Upper lobe of left lung (tissue), 6 donors: ENCODE results near the gene MCFD2. TPM values are rescaled to one million over a fixed set of nuclear protein-coding genes. Genes with fewer than 3 reads are reported as not detected.

Experiments
- ATAC-seq, 2 donors: fragments of 200-7000 bp; cut with Tn5 transposase; one replicate each; pipeline ENCODE4 v1.9.1; 2022; ENCODE audit warnings: mild to moderate bottlenecking in 2 of 2, moderate library complexity in 2 of 2; ENCODE audit not compliant: low FRiP score in 2 of 2
- DNase-seq, 2 donors: peaks; one replicate each; pipeline ENCODE4 v3.0.0-alpha.2; 2019 to 2020
- H3K27ac ChIP-seq, 4 donors: fragments of 200-600 bp; sonication (generic); one replicate each; pipeline ENCODE4 v1.5.1; 2016 to 2019
- H3K27me3 ChIP-seq, 4 donors: fragments of 200-600 bp; sonication (generic); one replicate each; pipeline ENCODE4 v1.5.1; 2017 to 2019
- H3K36me3 ChIP-seq, 4 donors: fragments of 200-600 bp; sonication (generic); one replicate each; pipeline ENCODE4 v1.5.1; 2016 to 2019
- H3K4me1 ChIP-seq, 4 donors: fragments of 200-600 bp; sonication (generic); one replicate each; pipeline ENCODE4 v1.5.1; 2018 to 2019
- H3K4me3 ChIP-seq, 4 donors: fragments of 200-600 bp; sonication (generic); one replicate each; pipeline ENCODE4 v1.5.1; 2017 to 2019; ENCODE audit warnings: mild to moderate bottlenecking in 2 of 4, moderate library complexity in 1 of 4
- H3K9me3 ChIP-seq, 4 donors: fragments of 200-600 bp; sonication (generic); one replicate each; pipeline ENCODE4 v1.5.1; 2018 to 2019
- EP300 ChIP-seq, 4 donors: sonication (generic); formaldehyde crosslinking; IDR thresholded peaks; one replicate each; pipeline ENCODE4 v1.5.1; 2017; ENCODE audit warnings: antibody characterized with exemption in 4 of 4, control low read depth in 2 of 4
- POLR2A ChIP-seq, 4 donors: fragments of 450-650 bp; IDR thresholded peaks; one replicate each; pipeline ENCODE4 v1.5.1; 2016 to 2017; ENCODE audit warnings: antibody characterized with exemption in 4 of 4, mild to moderate bottlenecking in 2 of 4
- POLR2AphosphoS5 ChIP-seq, 2 donors: sonication (generic); formaldehyde crosslinking; IDR thresholded peaks; one replicate each; pipeline ENCODE4 v1.5.1; 2017; ENCODE audit warnings: antibody characterized with exemption in 2 of 2
- WGBS, 2 donors: methylation state at CpG; one replicate each; pipeline ENCODE4 v1.1.5; 2017 to 2018; 5-methylcytosine and 5-hydroxymethylcytosine counted together
- total RNA-seq, 6 donors: library from RNA; depleted of rRNA in 4 of 6; stranded (reverse); fragments of >200 nt in 4 of 6; gene quantifications; one replicate each; pipeline versions ENCODE4 v1.1.0 to v1.2.1, GENCODE V29; 2016 to 2021
- TF ChIP-seq, protein P1 (sequence below), 6 experiments: fragments of 450-650 bp in 4 of 6; fragments of 200-600 bp in 2 of 6; sonication (generic) in 2 of 6; IDR thresholded peaks; one replicate each; pipeline ENCODE4 v1.5.1; 2016 to 2019; ENCODE audit warnings: antibody characterized with exemption in 6 of 6
- donor health status: DM: no; HTN: no; CAD: no; lungs with moderate emphysema.
- donor health status: DM: no; HTN: yes; CAD: no; lungs with severe emphysema.

Gene MCFD2
- total RNA-seq, result 100 to 1,000 TPM in 1 of 6 donors, 10 to 100 TPM in 5; 16.8 to 102 (median 77.5) TPM

DNA sequence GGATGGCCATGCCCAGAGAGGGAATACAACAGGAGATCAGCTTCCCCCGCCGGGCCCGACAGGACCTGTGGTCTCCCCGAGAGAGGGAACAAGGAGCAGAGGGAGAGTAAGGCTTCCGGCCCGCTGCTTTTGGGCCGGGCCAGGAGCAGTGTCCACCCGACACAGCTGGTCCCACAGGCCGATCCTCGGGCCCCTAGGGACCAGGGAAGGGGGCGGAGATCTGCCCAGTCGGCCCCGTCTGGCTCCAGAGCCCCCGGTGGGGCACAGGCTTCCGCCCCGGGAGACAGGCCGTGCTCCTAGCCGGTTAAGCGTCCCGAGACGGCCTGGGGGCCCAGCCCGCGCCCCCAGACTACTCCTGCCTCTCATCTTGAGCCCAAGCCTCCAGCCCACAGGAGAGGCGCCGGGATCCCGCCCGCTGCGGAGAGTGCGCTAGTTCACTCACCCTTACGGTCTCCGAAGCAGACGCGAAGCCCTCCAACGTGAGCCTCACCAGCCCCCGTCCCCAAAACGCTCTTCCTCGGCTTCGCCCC is at the start of gene MCFD2:
TSS of gene MCFD2 (minus strand) at position 526 of the 530 bp plus-strand sequence. CDS start 6,635 bp downstream, outside the sequence.
- ATAC-seq (peak; percentile 61 to 66), DNase-seq (peak in 1 of 2 donors; percentile 44)
- WGBS, 2 donors, result 1% methylated on average over 27 of the region's 38 CpGs; no CpG with 5 or more reads in 1 of the 2 donors
- H3K9me3 ChIP-seq, result no peaks in the 10 kb centered on the region
- H3K4me3 ChIP-seq, result peak within 1 kb of the TSS; percentile 91 to 98 (median 96)
- peaks cover 19 to 29% (median 23%) of the 10 kb centered on the region in 4 donors for H3K4me1 ChIP-seq
- no peaks in the 10 kb centered on the region for H3K27me3 ChIP-seq
- H3K36me3 ChIP-seq, result peaks cover 0 to 12% (median 3%) of the 10 kb centered on the region in 4 donors
- TF ChIP-seq POLR2A (IDR thresholded peaks at IDR 0.05) (no peak), EP300 (IDR thresholded peaks at IDR 0.05) (no peak), POLR2AphosphoS5 (IDR thresholded peaks at IDR 0.05) (no peak)
- TF ChIP-seq, protein P1, sequence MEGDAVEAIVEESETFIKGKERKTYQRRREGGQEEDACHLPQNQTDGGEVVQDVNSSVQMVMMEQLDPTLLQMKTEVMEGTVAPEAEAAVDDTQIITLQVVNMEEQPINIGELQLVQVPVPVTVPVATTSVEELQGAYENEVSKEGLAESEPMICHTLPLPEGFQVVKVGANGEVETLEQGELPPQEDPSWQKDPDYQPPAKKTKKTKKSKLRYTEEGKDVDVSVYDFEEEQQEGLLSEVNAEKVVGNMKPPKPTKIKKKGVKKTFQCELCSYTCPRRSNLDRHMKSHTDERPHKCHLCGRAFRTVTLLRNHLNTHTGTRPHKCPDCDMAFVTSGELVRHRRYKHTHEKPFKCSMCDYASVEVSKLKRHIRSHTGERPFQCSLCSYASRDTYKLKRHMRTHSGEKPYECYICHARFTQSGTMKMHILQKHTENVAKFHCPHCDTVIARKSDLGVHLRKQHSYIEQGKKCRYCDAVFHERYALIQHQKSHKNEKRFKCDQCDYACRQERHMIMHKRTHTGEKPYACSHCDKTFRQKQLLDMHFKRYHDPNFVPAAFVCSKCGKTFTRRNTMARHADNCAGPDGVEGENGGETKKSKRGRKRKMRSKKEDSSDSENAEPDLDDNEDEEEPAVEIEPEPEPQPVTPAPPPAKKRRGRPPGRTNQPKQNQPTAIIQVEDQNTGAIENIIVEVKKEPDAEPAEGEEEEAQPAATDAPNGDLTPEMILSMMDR (IDR thresholded peaks at IDR 0.05), result no peak
- H3K27ac ChIP-seq, result peak within 1 kb of the TSS; percentile 91 to 98 (median 96)

DNA sequence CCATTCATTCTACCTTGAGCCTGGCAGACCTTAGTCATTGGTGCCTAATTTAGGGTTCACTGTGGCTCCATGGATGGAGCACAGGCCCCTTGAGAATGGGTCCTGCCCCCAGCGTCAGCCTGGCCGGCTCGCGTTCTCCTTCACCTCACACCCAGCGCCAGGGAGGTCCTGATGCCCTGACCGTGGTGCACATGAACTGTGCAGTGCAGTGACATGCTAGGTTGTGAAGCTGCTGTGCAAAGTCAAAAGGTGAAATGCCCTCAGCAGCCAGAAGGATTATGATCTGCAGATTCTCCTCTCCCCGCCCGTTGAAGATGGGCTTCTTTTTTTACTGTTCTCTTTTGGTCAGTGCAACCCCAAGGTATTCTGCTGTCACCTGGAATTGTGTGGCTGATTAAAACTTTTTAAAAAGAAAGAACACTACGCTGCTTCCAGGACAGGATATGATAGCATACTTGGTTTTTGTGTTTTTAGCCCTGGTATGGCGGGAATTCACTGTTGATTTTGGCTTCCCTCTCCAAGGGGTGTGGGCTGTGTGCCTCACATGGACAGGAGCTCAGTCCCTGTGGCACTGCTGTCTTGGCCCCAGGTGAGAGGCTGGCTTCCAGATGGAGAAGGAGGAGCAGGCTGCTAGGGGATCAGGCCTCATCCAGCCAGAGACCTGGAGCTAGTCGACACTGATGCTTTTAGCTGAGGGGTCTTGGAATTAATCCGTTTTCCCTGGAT is 49.4 kb upstream of the MCFD2 start:
- no peak for ATAC-seq
- 71 to 88% methylated on average over 12 of the region's 12 CpGs for WGBS, 2 donors
- Histone ChIP-seq H3K27me3 (no peaks in the 10 kb centered on the region), H3K4me1 (peaks cover 28 to 49% (median 34%) of the 10 kb centered on the region in 4 donors), H3K4me3 (no peak overlapping the region), H3K36me3 (peaks cover 0 to 15% (median 3%) of the 10 kb centered on the region in 4 donors), H3K27ac (peak overlapping the region; percentile 42 to 64 (median 52)), H3K9me3 (no peaks in the 10 kb centered on the region)
- no peak for TF ChIP-seq POLR2AphosphoS5 (IDR thresholded peaks at IDR 0.05)
- TF ChIP-seq, protein P1 (IDR thresholded peaks at IDR 0.05), result no peak
- no peak for TF ChIP-seq EP300 (IDR thresholded peaks at IDR 0.05)
- no peak for TF ChIP-seq POLR2A (IDR thresholded peaks at IDR 0.05)
- DNase-seq, result no peak

DNA sequence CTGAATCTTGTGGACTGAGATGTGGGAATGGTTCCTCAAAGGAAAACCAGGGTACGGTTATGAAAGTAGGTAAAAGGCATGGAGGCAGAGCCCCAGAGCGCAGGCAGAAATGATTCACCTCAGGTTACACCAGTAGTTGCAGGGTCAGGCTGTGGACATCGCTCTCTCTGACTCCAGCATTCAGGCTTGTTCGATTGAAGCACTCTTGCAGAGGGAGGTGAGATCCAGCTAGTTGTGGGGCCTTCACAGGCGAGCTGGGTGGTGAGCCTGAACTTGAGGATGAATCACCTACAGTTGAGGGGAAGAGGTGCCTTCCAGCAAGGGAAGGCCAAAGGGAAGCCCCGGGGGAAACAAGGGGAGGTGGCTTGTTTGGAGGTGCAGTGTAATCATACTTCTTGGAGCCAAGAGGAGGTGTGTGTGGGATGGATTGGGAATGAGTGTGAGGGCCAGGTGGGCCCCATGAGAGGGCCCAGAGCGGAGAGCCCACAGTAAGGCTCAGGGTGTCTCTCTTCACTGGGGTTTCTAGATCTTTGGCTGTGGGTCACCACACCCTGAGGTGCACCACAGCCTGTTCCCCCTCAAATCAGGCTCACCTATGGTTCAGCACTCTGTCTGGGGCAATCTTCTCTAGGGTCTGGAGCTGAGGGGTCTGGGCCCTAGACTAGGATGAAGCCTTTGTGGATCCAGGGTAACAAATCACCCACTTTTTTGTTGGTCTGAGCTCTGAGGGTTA is 48.5 kb upstream of the MCFD2 start:
- H3K36me3 ChIP-seq, result peaks cover 0 to 22% (median 5%) of the 10 kb centered on the region in 4 donors
- ATAC-seq, result no peak
- no peak for DNase-seq

DNA sequence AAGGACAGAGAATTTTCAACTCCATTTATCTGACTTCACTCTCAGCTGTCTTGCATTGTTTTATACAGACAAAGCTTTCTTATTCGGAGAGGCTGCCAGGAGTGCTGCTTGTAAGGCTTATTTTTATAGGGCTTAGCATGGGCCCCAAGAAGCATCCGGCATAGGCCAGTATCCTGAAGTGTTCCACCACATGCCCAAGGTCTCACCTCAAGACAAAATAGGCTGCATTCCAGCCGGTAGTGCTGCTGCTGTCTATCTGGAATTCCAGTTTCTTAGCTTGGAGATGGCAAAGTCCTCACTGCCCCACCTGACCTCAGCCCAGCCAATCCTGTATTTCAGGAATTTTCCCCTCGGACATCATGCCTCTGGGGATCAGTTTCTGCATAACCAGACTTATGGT is 47.6 kb upstream of the MCFD2 start:
- no peak for ATAC-seq
- peak overlapping the region in 2 of 4 donors; percentile 2 to 57 for H3K27ac ChIP-seq
- H3K36me3 ChIP-seq, result peaks cover 3 to 30% (median 11%) of the 10 kb centered on the region in 4 donors
- peaks cover 18 to 36% (median 20%) of the 10 kb centered on the region in 4 donors for H3K4me1 ChIP-seq
- TF ChIP-seq POLR2AphosphoS5 (IDR thresholded peaks at IDR 0.05), result no peak
- no peak for TF ChIP-seq EP300 (IDR thresholded peaks at IDR 0.05)
- TF ChIP-seq, protein P1 (IDR thresholded peaks at IDR 0.05), result no peak
- no peak for TF ChIP-seq POLR2A (IDR thresholded peaks at IDR 0.05)
- no peaks in the 10 kb centered on the region for H3K9me3 ChIP-seq
- H3K27me3 ChIP-seq, result no peaks in the 10 kb centered on the region
- 78 to 90% methylated on average over 4 of the region's 4 CpGs for WGBS, 2 donors
- no peak overlapping the region for H3K4me3 ChIP-seq
- DNase-seq, result no peak

More for the DNA sequence above, 48.5 kb upstream of the MCFD2 start:
- no peak for TF ChIP-seq POLR2AphosphoS5 (IDR thresholded peaks at IDR 0.05)
- TF ChIP-seq EP300 (IDR thresholded peaks at IDR 0.05), result no peak
- no peak for TF ChIP-seq POLR2A (IDR thresholded peaks at IDR 0.05)
- TF ChIP-seq, protein P1 (IDR thresholded peaks at IDR 0.05), result no peak
- 85 to 90% methylated on average over 7 of the region's 7 CpGs for WGBS, 2 donors
- Histone ChIP-seq H3K4me3 (no peak overlapping the region), H3K27ac (peak overlapping the region; percentile 42 to 64 (median 52)), H3K27me3 (no peaks in the 10 kb centered on the region), H3K9me3 (no peaks in the 10 kb centered on the region), H3K4me1 (peaks cover 22 to 42% (median 27%) of the 10 kb centered on the region in 4 donors)
